Measurements from ENCODE around the gene MAMDC4. TPM values are rescaled to one million over a fixed set of nuclear protein-coding genes. Genes with fewer than 3 reads are reported as not detected.

Gene MAMDC4
- total RNA-seq, 1 donor from 2014 or later, result 7.7 TPM

GRCh38 chr9:136806067-136806466 is 46.1 kb upstream of the MAMDC4 start:
- H3K9me3 Mint-ChIP-seq (ENCODE audit: low read depth), result no peaks in the 10 kb centered on the region
- H3K27ac Mint-ChIP-seq (ENCODE audit: unreplicated experiment), result no peak overlapping the region
- peaks cover 30% of the 10 kb centered on the region for H3K4me1 Mint-ChIP-seq (ENCODE audit: low read depth)
- H3K36me3 Mint-ChIP-seq (ENCODE audit: low read depth), result peaks cover 8% of the 10 kb centered on the region
- peaks cover 13% of the 10 kb centered on the region for H3K27me3 Mint-ChIP-seq (ENCODE audit: low read depth)
- no peak for TF ChIP-seq CTCF (IDR thresholded peaks at IDR 0.05)
- DNase-seq (ENCODE audit: low spot score), result peak; percentile 72
- peak overlapping the region; percentile 83 for H3K4me3 Mint-ChIP-seq (ENCODE audit: unreplicated experiment)

GRCh38 chr9:136806631-136807201 is 45.4 kb upstream of the MAMDC4 start:
- Mint-ChIP-seq H3K27ac (ENCODE audit: unreplicated experiment) (no peak overlapping the region), H3K4me1 (ENCODE audit: low read depth) (peaks cover 29% of the 10 kb centered on the region), H3K36me3 (ENCODE audit: low read depth) (peaks cover 9% of the 10 kb centered on the region), H3K9me3 (ENCODE audit: low read depth) (no peaks in the 10 kb centered on the region), H3K4me3 (ENCODE audit: unreplicated experiment) (peak overlapping the region; percentile 83), H3K27me3 (ENCODE audit: low read depth) (peaks cover 11% of the 10 kb centered on the region)
- DNase-seq (ENCODE audit: low spot score), result peak; percentile 75
- no peak for TF ChIP-seq CTCF (IDR thresholded peaks at IDR 0.05)

- Mint-ChIP-seq H3K9me3 (ENCODE audit: low read depth) (no peaks in the 10 kb centered on the region), H3K4me3 (ENCODE audit: unreplicated experiment) (peak within 1 kb of the TSS; percentile 83), H3K27ac (ENCODE audit: unreplicated experiment) (peak within 1 kb of the TSS; percentile 79), H3K27me3 (ENCODE audit: low read depth) (peaks cover 5% of the 10 kb centered on the region), H3K36me3 (ENCODE audit: low read depth) (peaks cover 9% of the 10 kb centered on the region), H3K4me1 (ENCODE audit: low read depth) (peaks cover 29% of the 10 kb centered on the region)
- peak; percentile 88 for DNase-seq (ENCODE audit: low spot score)
- TF ChIP-seq CTCF (IDR thresholded peaks at IDR 0.05), result peak; percentile 11
Measured at GRCh38 chr9:136807281-136808074, 44.7 kb upstream of the MAMDC4 start, which contains the start of gene RABL6. RABL6 (plus strand) TSS chr9:136807948; CDS start chr9:136808197, 249 bp downstream.

GRCh38 chr9:136808075-136808805 is 43.9 kb upstream of the MAMDC4 start:
- peak; percentile 16 for TF ChIP-seq CTCF (IDR thresholded peaks at IDR 0.05)
- Mint-ChIP-seq H3K27ac (ENCODE audit: unreplicated experiment) (peak overlapping the region; percentile 79), H3K36me3 (ENCODE audit: low read depth) (peaks cover 11% of the 10 kb centered on the region), H3K4me3 (ENCODE audit: unreplicated experiment) (peak overlapping the region; percentile 80), H3K9me3 (ENCODE audit: low read depth) (no peaks in the 10 kb centered on the region), H3K27me3 (ENCODE audit: low read depth) (peaks cover 5% of the 10 kb centered on the region), H3K4me1 (ENCODE audit: low read depth) (peaks cover 29% of the 10 kb centered on the region)
- DNase-seq (ENCODE audit: low spot score), result no peak

- peaks cover 11% of the 10 kb centered on the region for H3K36me3 Mint-ChIP-seq (ENCODE audit: low read depth)
- H3K27me3 Mint-ChIP-seq (ENCODE audit: low read depth), result peaks cover 4% of the 10 kb centered on the region
- peak overlapping the region; percentile 80 for H3K4me3 Mint-ChIP-seq (ENCODE audit: unreplicated experiment)
- H3K27ac Mint-ChIP-seq (ENCODE audit: unreplicated experiment), result peak overlapping the region; percentile 79
- no peak for DNase-seq (ENCODE audit: low spot score)
- no peaks in the 10 kb centered on the region for H3K9me3 Mint-ChIP-seq (ENCODE audit: low read depth)
- TF ChIP-seq CTCF (IDR thresholded peaks at IDR 0.05), result no peak
- H3K4me1 Mint-ChIP-seq (ENCODE audit: low read depth), result peaks cover 29% of the 10 kb centered on the region
Measured at GRCh38 chr9:136808806-136809158, 43.4 kb upstream of the MAMDC4 start.

Measured in chondrocyte (in vitro differentiated cells).